Measurements from ENCODE around the gene CAB39. TPM values are rescaled to one million over a fixed set of nuclear protein-coding genes. Genes with fewer than 3 reads are reported as not detected.

Gene CAB39
- total and polyA plus RNA-seq, 2 experiments from 2014 or later = 18.7 to 67.5 TPM

GRCh38 chr2:230783101-230783500, 70.5 kb downstream of the CAB39 start:
- no peak overlapping the region for H3K27ac Mint-ChIP-seq
- TF ChIP-seq EZH2 (IDR thresholded peaks at IDR 0.05; ENCODE audit: low read depth, unreplicated experiment) (no peak), CREB1 (CRISPR knock-in tag; IDR thresholded peaks at IDR 0.05; ENCODE audit: low read depth) (no peak), CTCF (conservative IDR thresholded peaks at IDR 0.05; ENCODE audit: low read depth in 2 of 2) (no peak), ZNF114 (CRISPR knock-in tag; IDR thresholded peaks at IDR 0.05) (no peak), EZH2phosphoT487 (IDR thresholded peaks at IDR 0.05; ENCODE audit: unreplicated experiment) (no peak)
- TF ChIP-seq, protein P1, sequence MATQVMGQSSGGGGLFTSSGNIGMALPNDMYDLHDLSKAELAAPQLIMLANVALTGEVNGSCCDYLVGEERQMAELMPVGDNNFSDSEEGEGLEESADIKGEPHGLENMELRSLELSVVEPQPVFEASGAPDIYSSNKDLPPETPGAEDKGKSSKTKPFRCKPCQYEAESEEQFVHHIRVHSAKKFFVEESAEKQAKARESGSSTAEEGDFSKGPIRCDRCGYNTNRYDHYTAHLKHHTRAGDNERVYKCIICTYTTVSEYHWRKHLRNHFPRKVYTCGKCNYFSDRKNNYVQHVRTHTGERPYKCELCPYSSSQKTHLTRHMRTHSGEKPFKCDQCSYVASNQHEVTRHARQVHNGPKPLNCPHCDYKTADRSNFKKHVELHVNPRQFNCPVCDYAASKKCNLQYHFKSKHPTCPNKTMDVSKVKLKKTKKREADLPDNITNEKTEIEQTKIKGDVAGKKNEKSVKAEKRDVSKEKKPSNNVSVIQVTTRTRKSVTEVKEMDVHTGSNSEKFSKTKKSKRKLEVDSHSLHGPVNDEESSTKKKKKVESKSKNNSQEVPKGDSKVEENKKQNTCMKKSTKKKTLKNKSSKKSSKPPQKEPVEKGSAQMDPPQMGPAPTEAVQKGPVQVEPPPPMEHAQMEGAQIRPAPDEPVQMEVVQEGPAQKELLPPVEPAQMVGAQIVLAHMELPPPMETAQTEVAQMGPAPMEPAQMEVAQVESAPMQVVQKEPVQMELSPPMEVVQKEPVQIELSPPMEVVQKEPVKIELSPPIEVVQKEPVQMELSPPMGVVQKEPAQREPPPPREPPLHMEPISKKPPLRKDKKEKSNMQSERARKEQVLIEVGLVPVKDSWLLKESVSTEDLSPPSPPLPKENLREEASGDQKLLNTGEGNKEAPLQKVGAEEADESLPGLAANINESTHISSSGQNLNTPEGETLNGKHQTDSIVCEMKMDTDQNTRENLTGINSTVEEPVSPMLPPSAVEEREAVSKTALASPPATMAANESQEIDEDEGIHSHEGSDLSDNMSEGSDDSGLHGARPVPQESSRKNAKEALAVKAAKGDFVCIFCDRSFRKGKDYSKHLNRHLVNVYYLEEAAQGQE (IDR thresholded peaks at IDR 0.05; ENCODE audit: unreplicated experiment) = no peak
- TF ChIP-seq, protein P2, sequence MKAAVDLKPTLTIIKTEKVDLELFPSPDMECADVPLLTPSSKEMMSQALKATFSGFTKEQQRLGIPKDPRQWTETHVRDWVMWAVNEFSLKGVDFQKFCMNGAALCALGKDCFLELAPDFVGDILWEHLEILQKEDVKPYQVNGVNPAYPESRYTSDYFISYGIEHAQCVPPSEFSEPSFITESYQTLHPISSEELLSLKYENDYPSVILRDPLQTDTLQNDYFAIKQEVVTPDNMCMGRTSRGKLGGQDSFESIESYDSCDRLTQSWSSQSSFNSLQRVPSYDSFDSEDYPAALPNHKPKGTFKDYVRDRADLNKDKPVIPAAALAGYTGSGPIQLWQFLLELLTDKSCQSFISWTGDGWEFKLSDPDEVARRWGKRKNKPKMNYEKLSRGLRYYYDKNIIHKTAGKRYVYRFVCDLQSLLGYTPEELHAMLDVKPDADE (IDR thresholded peaks at IDR 0.05) = no peak
- peaks cover 18% of the 10 kb centered on the region for H3K4me1 Mint-ChIP-seq
- Histone ChIP-seq H3K4me1 (ENCODE audit: insufficient read depth) (no peaks in the 10 kb centered on the region), H3K4me2 (no peak overlapping the region), H3K36me3 (ENCODE audit: insufficient read depth) (peaks cover 6% of the 10 kb centered on the region; the same call in 1 of the 2 replicates), H3K4me3 (no peak overlapping the region), H3K9me2 (ENCODE audit: insufficient read depth) (no peaks in the 10 kb centered on the region), H3K27ac (ENCODE audit: low read depth) (no peak overlapping the region), H4K20me1 (replicated peaks; ENCODE audit: insufficient read depth) (no peaks in the 10 kb centered on the region; the same call in 1 of the 2 replicates), H3K79me2 (replicated peaks; ENCODE audit: insufficient read depth) (peaks cover 60% of the 10 kb centered on the region), H3F3A (replicated peaks; ENCODE audit: low read depth) (no peaks in the 10 kb centered on the region), H2AFZ (no peak overlapping the region), H3K27me3 (ENCODE audit: insufficient read depth) (no peaks in the 10 kb centered on the region)
- DNase-seq (ENCODE audit: low spot score) (no peak), ATAC-seq (no peak)
- H3K36me3 Mint-ChIP-seq (ENCODE audit: low read depth) = peaks cover 57% of the 10 kb centered on the region
- H3K9me3 Mint-ChIP-seq = peaks cover 16% of the 10 kb centered on the region
- H3K4me3 Mint-ChIP-seq = no peak overlapping the region
- peaks cover 2% of the 10 kb centered on the region for H3K27me3 Mint-ChIP-seq (ENCODE audit: insufficient read depth, low read depth, poor library complexity)

DNA sequence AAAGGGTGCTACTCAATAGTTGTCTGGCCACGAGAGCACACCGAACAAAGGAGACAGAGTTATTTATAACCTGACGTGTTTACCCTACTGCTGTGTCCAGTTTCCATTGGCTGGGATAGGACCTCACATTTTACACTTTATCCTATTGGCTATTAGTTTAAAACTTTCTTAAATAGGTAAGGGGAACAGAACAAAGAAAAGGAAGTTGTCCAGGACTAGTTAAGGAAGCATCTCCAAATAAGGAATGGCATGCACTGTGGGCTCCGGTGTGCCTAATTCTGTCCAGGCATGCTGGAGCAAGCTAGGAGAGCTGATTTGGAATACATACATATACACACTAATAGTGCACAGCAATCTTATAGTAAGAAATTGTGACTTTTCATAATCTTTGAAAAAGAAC, 72.2 kb downstream of the CAB39 start:
- H3F3A ChIP-seq (replicated peaks; ENCODE audit: low read depth) = no peaks in the 10 kb centered on the region
- ATAC-seq = no peak; the same call in 2 of the 3 replicates
- DNase-seq (ENCODE audit: low spot score) = peak; percentile 41
- H4K20me1 ChIP-seq (replicated peaks; ENCODE audit: insufficient read depth) = no peaks in the 10 kb centered on the region; the same call in 1 of the 2 replicates
- peaks cover 26% of the 10 kb centered on the region for H3K9me3 Mint-ChIP-seq
- H3K4me1 ChIP-seq (ENCODE audit: insufficient read depth) = no peaks in the 10 kb centered on the region
- H3K36me3 ChIP-seq (ENCODE audit: insufficient read depth) = peaks cover 9% of the 10 kb centered on the region; the same call in 1 of the 2 replicates
- no peak overlapping the region for H2AFZ ChIP-seq
- peaks cover 69% of the 10 kb centered on the region for H3K79me2 ChIP-seq (replicated peaks; ENCODE audit: insufficient read depth)
- H3K4me2 ChIP-seq = no peak overlapping the region
- H3K36me3 Mint-ChIP-seq (ENCODE audit: low read depth) = peaks cover 72% of the 10 kb centered on the region
- peaks cover 2% of the 10 kb centered on the region for H3K27me3 Mint-ChIP-seq (ENCODE audit: insufficient read depth, low read depth, poor library complexity)
- H3K4me3 Mint-ChIP-seq = no peak overlapping the region
- no peak overlapping the region for H3K27ac ChIP-seq (ENCODE audit: low read depth)
- no peak overlapping the region for H3K4me3 ChIP-seq
- peak overlapping the region; percentile 75 for H3K27ac Mint-ChIP-seq
- no peaks in the 10 kb centered on the region for H3K9me2 ChIP-seq (ENCODE audit: insufficient read depth)
- H3K4me1 Mint-ChIP-seq = peaks cover 18% of the 10 kb centered on the region
- H3K27me3 ChIP-seq (ENCODE audit: insufficient read depth) = no peaks in the 10 kb centered on the region
- no peak for TF ChIP-seq EZH2 (IDR thresholded peaks at IDR 0.05; ENCODE audit: low read depth, unreplicated experiment)
- TF ChIP-seq ZNF331 (CRISPR knock-in tag; IDR thresholded peaks at IDR 0.05; ENCODE audit: low read depth) = no peak
- no peak for TF ChIP-seq JUNB (IDR thresholded peaks at IDR 0.05; ENCODE audit: unreplicated experiment)
- no peak for TF ChIP-seq ZNF114 (CRISPR knock-in tag; IDR thresholded peaks at IDR 0.05)
